ENCODE results near the gene CNMD.
"Not testable (repeated sequence)": the region's sequence is repeated elsewhere in the genome, so short reads cannot be mapped to it uniquely, and the experiment has no call there.

DNA sequence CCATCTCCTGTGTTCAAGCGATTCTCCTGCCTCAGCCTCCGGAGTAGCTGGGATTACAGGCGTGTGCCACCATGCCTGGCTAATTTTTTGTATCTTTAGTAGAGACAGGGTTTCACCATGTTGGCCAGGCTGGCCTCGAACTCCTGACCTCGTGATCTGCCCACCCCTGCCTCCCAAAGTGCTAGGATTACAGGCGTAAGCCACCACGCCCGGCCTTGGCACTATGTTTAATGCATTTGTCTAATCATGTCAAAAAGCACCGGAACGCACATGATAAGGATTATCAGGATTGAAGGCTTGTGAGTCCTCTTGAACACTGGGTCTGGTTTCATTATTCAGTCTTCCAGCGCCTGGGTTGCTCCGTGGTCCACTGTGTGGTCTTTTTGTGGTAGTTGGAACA is 31.4 kb downstream of the CNMD start:
- TF ChIP-seq POLR2A (IDR thresholded peaks at IDR 0.05; ENCODE audit: low read length); GATA1 (IDR thresholded peaks at IDR 0.05; ENCODE audit: low read depth, low read length): not testable (repeated sequence)

All from erythroblast (primary cell).